Measurements from ENCODE around the gene KRT34.

GRCh38 chr17:41407226-41407625, 25.1 kb upstream of the KRT34 start:
- TF ChIP-seq EZH2 (IDR thresholded peaks at IDR 0.05; ENCODE audit: low read length, unreplicated experiment) (no peak), CTCF (conservative IDR thresholded peaks at IDR 0.05; ENCODE audit: low read depth, low read length) (no peak), EZH2phosphoT487 (IDR thresholded peaks at IDR 0.05; ENCODE audit: borderline replicate concordance, low read length) (no peak)

All from PC-3 (cell line).